Astrocyte of the cerebellum (primary cell): Measurements from ENCODE around the gene FLNB.
"Not testable (repeated sequence)": the region's sequence is repeated elsewhere in the genome, so short reads cannot be mapped to it uniquely, and the experiment has no call there.

Experiments used
- DNase-seq: peaks from one replicate; pipeline ENCODE4 v3.0.0-alpha.2; 2011; ENCODE audit warnings: low read depth
- H3K4me3 ChIP-seq: 2 replicates; pipeline ENCODE4 v1.5.1; 2011; ENCODE audit warnings: mild to moderate bottlenecking, low read depth, low read length, moderate library complexity
- CTCF ChIP-seq: IDR thresholded peaks from 2 replicates; pipeline ENCODE4 v1.5.1; 2012; ENCODE audit warnings: low read length, low read depth, moderate library complexity, mild to moderate bottlenecking; ENCODE audit errors: missing control alignments
- in situ Hi-C: cut with HindIII; loops from 2 replicates; pipeline ENCODE4 v1.10.0; 2017; ENCODE audit warnings: low sequenced_read_pairs

The FLNB gene

GRCh38 chr3:57981483-57982087, 26.6 kb upstream of the FLNB start:
- no peak for TF ChIP-seq CTCF
- H3K4me3 ChIP-seq = no peak overlapping the region
- no peak for DNase-seq
- in situ Hi-C loops = no loop called here

- in situ Hi-C loops = no loop called here
- H3K4me3 ChIP-seq = no peak overlapping the region
- DNase-seq = no peak
- TF ChIP-seq CTCF = no peak
These were observed 25.5 kb upstream of the FLNB start for GRCh38 chr3:57982561-57983243.

GRCh38 chr3:57983734-57984518, 24.3 kb upstream of the FLNB start:
- H3K4me3 ChIP-seq = no peak overlapping the region
- in situ Hi-C loops = no loop called here
- no peak for TF ChIP-seq CTCF
- DNase-seq = no peak

GRCh38 chr3:57985176-57985983, 22.8 kb upstream of the FLNB start:
- H3K4me3 ChIP-seq = no peak overlapping the region
- in situ Hi-C loops = no loop called here
- no peak for DNase-seq
- no peak for TF ChIP-seq CTCF

- in situ Hi-C loops = no loop called here
- TF ChIP-seq CTCF = no peak
- no peak overlapping the region for H3K4me3 ChIP-seq
- no peak for DNase-seq
These were observed 22.3 kb upstream of the FLNB start for GRCh38 chr3:57985984-57986246.

- in situ Hi-C loops = no loop called here
- no peak for DNase-seq
These were observed 22.0 kb upstream of the FLNB start for GRCh38 chr3:57986261-57986660.

GRCh38 chr3:57989198-57989597, 19.0 kb upstream of the FLNB start:
- DNase-seq, H3K4me3 ChIP-seq, in situ Hi-C loops: not testable (repeated sequence)

More at GRCh38 chr3:57986261-57986660, 22.0 kb upstream of the FLNB start:
- no peak overlapping the region for H3K4me3 ChIP-seq
- TF ChIP-seq CTCF = no peak
